Activated CD4-positive, CD25-positive, alpha-beta regulatory T cell treated with anti-CD3 and anti-CD28 coated beads, Interleukin-2, amount 50 U/mL, for 72 hours (primary cell): Measurements from ENCODE around the gene TTC23.

Experiments used
- DNase-seq: peaks from one replicate; pipeline ENCODE4 v3.0.0; 2021

TTC23 gene

GRCh38 chr15:99163271-99164062 is 85.9 kb downstream of the TTC23 start:
- no peak for DNase-seq

- DNase-seq: no peak
Measured at GRCh38 chr15:99158626-99159412, 90.6 kb downstream of the TTC23 start.

GRCh38 chr15:99157456-99157855 is 91.9 kb downstream of the TTC23 start:
- DNase-seq: no peak

- DNase-seq: no peak
Measured at GRCh38 chr15:99155961-99156443, 93.4 kb downstream of the TTC23 start.

- no peak for DNase-seq
Measured at GRCh38 chr15:99154271-99154670, 95.1 kb downstream of the TTC23 start.

- no peak for DNase-seq
Measured at GRCh38 chr15:99153026-99153535, 96.3 kb downstream of the TTC23 start.

- no peak for DNase-seq
Measured at GRCh38 chr15:99151156-99151555, 98.2 kb downstream of the TTC23 start.

GRCh38 chr15:99149366-99149765 is 100.0 kb downstream of the TTC23 start:
- no peak for DNase-seq

GRCh38 chr15:99148851-99149276 is 100.5 kb downstream of the TTC23 start:
- DNase-seq: no peak

- no peak for DNase-seq
Measured at GRCh38 chr15:99146661-99147060, 102.7 kb downstream of the TTC23 start.

- DNase-seq: no peak
Measured at GRCh38 chr15:99145778-99146177, 103.6 kb downstream of the TTC23 start.

- no peak for DNase-seq
Measured at GRCh38 chr15:99145005-99145404, 104.4 kb downstream of the TTC23 start.

- DNase-seq: no peak
Measured at GRCh38 chr15:99143655-99144610, 105.4 kb downstream of the TTC23 start.

- DNase-seq: no peak
Measured at GRCh38 chr15:99143242-99143641, 106.1 kb downstream of the TTC23 start.

GRCh38 chr15:99142562-99142961 is 106.8 kb downstream of the TTC23 start:
- no peak for DNase-seq

- no peak for DNase-seq
Measured at GRCh38 chr15:99141943-99142342, 107.4 kb downstream of the TTC23 start.

- DNase-seq: no peak
Measured at GRCh38 chr15:99140590-99140989, 108.8 kb downstream of the TTC23 start.

GRCh38 chr15:99139276-99139675 is 110.1 kb downstream of the TTC23 start:
- no peak for DNase-seq

GRCh38 chr15:99138491-99138982 is 110.8 kb downstream of the TTC23 start:
- no peak for DNase-seq

- no peak for DNase-seq
Measured at GRCh38 chr15:99137877-99138276, 111.5 kb downstream of the TTC23 start.

- DNase-seq: no peak
Measured at GRCh38 chr15:99137111-99137546, 112.3 kb downstream of the TTC23 start.

GRCh38 chr15:99135194-99135593 is 114.2 kb downstream of the TTC23 start:
- DNase-seq: no peak
